C1 segment of cervical spinal cord (tissue), 14 donors: ENCODE results near the gene ITPR1.

Source experiments
- DNase-seq, 14 donors: peaks; one replicate each; lab custom pipeline; 2025; lab: John Stamatoyannopoulos, UW

Gene ITPR1

DNA sequence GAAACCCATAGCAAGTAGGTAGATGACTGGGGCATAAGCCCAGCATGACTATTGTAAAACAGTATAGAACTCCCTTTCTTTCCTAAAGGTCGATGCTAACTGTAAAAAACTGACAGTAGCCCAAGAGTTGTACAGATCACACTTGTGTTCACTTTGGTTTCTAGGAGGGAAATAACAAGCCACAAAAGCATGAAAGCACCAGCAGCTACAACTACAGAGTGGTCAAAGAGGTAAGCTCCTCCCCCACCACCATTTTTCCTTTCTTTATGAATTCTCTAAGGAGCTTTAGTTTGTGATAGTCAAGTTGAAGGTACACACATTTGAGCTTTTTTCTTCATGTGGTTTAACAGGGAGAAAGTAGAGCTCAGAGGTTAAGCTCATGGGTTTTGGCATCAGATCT, 191.0 kb downstream of the ITPR1 start:
- DNase-seq = no peak

DNA sequence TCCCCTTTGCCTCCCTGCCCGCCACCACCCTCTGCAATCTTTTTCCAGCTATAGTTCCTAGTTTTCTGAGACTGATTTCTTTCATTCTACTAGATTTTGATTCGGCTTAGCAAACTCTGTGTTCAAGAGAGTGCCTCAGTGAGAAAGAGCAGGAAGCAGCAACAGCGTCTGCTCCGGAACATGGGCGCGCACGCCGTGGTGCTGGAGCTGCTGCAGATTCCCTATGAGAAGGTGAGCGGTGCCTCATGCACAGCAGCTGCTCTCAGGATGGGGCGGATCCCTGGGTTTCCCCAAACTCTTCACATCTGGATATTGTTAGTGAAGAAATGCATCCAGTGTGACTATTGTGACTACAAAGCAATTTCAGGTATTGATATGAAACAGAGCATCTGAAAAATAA, 191.8 kb downstream of the ITPR1 start:
- no peak for DNase-seq

DNA sequence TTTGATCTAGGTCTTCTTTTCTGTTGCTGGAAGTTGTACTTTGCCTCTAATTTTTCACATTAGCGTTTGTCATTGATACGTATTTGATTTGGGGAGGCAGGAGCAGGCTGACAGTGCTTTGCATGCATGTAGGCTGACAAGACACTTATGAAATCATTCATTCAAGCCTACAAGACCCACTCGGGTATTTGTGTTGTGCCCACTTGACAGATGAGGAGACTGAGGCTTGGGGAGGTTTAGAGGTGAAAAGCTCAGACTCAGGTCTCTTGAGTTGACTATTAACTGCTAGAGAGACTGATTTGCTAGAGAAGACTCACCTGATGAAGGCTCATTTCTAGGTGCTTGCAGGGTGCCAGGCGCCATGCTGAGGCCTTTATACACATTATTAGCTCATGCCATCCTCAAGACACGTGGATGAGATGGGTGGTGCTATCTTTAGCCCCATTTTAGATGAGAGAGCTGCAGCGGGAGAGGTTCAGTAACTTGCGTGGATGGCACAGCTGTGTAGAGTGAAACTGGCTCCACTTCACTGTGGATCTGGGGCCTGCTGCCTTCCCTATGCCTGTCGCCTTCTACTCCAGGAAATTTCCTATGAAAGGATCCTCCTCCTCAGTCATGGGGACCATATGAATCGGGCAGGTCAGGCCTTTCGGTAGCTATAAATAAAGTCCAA, 192.7 kb downstream of the ITPR1 start:
- no peak for DNase-seq

DNA sequence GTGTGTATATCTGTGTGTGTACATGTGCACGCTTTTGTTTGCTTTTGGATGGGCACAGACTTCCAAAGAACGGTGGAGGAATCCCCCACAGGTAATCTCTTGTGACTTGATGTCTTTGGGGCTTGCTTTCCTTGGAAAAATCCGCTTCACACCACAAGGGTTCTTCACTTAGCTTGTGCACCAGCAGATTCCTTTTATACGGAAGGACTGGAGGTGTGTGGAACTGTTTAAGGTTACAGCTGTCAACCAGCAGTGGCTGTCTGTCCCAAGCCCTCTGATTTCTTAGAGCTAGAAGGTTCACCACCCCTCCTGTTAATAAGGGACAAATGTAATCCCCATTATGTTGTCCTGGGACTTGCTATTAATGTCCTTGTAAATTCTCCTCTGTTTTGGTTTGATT, 193.5 kb downstream of the ITPR1 start:
- no peak for DNase-seq

DNA sequence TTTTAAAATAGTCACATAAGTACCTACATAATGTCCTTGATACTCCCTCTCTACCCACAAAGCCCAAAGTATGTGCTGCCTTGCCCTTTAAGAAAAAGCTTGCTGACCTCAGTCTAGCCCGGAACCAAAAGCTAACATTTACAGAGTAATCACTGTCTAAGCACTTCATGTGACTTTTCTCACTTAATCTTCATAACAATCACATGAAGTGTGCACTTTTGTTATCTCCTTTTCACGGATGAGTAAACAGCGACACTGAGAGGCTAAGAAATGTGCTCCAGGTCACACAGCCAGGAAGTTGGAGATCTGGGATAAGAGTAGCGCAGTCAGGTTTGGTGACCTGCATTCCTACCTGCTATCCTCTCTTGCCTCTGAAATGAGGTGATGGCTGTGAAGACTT, 194.0 kb downstream of the ITPR1 start:
- DNase-seq = no peak

DNA sequence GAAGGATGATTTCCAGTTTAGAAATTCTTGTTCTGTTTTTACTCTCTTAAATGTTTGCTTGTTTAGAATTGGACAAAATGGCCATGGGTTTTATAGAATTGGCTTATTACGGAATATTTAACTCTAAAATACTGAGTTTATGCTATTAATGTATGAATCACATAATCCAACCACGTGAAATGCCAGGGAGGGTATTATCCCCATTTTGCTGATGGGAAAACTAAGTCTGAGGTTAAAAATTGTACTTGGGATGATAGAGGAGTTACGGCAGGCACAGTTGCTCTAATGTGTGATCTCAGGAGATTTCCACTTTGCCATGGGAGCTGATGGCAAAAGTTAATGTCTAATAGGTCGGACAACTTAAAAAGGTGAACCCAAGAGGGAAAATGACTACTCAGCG, 194.4 kb downstream of the ITPR1 start:
- no peak for DNase-seq

DNA sequence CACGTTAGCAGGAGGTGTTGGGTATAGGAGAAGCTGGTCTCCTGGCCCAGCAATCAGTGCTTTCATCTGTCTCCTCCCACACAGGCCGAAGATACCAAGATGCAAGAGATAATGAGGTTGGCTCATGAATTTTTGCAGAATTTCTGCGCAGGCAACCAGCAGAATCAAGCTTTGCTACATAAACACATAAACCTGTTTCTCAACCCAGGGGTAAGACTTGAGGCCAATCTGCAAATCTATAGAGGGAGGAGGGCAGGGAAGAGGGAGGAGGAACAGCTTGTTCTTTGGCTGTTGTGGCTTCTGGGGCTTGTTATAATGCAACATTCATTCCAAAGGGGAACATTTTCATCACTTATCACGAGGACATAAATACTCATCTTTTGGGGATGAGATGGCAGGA, 195.3 kb downstream of the ITPR1 start:
- DNase-seq = no peak

DNA sequence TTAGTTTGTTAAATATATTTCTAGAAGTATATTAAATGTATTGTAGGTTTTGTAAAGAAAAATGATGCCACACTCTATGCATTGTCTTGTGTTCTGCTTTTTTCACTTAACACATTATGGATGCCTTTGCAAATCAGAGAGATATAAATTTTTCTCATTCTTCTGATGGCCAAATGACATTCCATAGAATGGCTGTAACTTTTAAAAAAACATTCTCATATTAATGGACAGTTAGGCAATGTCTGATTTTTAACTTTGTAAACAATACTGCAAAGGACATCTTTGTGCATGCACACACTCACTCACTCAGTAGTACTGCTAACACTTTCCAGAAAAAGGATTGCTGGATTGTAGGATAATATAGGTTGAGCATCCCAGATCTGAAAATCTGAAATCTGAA, 195.9 kb downstream of the ITPR1 start:
- DNase-seq = no peak

DNA sequence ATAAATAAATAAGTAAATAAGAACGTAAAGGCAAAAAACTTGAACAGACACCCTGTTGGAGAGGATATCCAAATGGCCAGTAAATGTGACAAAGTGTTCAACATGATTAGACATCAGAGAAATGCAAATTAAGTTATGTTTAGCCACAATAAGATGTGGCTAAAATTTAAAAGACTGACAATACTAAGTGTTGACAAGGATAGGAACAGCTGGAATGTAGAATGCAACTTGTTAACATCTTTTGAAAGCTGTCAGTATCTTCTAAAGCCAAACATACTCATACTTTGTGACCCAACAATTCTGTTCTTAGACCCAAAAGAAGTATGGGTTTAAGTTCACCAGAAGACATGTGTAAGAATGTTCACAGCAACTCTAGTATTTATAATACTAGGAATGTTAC, 197.1 kb downstream of the ITPR1 start:
- no peak for DNase-seq

DNA sequence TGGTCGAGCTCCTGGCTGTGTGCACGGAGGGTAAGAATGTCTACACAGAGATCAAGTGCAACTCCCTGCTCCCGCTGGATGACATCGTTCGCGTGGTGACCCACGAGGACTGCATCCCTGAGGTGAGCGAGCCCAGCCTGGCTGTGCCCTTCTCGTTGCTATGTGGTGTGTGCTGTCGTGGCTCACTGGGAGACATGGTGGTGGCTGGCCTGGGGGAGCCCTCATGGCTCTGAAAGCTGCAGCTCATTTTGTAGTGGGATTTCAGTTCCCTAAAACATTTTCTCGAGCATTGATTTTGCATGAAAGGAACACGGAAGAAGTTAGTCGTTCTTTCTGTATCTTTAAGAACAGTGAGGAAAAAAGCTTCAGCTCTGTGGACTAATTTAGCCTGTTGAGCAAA, 200.5 kb downstream of the ITPR1 start:
- no peak for DNase-seq

DNA sequence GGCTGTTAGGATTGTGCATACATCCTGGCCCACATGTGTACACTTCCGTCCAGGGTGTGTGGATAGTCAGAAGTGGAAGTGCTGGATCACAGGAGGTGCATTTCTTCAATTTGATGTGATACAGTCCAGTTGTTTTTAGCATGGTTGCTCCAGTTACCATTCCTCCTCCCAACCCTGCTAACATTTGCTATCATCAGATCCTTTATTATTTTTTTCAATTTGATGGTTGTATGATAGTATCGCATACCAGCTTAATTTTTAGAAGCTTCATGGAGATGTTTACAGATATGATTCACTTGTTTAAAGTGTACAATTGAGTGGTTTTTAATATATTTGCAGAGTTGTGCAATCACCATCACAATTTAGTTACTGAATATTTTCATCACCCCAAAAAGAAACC, 202.7 kb downstream of the ITPR1 start:
- no peak for DNase-seq

DNA sequence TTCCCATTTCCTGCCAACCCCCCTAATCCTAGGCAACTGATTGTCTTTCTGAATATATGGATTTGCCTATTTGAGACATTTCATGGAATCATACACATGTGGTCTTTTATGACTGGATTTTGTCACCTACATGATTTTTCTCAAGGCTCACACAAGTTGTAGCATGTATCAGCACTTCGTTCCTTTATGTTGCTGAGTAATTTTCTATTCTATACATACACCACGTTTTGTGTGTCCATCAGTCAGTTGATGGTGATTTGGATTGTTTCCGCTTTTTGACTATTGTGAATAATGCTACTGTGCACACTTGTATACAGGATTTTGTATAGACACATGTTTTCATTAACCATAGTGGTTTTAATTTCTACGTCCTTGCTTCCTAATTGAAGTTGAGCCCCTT, 203.1 kb downstream of the ITPR1 start:
- no peak for DNase-seq

DNA sequence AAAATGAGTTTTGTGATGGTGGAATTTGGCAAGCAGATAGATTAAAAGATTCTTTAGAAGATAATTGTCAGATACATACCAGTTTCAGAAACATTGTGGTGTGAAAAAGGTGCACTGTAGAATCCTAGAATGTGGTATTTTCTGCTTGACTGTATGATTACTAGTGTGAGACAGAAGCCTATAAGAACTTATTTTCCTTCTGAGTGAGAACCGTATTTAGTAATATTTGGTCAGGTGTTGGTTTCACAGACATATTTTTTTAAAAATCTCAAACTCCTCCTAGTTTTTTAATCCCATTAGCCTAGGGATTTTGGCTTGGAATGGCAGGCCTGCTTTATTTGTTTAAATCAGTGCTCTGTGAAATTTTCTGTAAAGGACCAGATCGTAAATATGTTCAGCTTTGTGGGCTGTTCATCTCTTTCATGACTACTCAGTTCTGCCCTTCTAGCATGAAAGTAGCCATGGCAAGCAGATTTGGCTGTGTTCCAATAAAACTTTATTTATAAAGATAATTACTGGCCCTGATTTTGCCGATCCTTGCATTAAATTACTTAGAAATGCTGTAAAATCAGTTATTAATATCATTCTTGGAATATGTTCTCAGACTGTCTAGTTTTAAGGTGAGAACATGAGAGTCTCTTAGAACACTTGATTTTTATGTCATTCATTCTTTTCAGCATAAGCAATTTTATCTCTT, 205.1 kb downstream of the ITPR1 start:
- DNase-seq = no peak

DNA sequence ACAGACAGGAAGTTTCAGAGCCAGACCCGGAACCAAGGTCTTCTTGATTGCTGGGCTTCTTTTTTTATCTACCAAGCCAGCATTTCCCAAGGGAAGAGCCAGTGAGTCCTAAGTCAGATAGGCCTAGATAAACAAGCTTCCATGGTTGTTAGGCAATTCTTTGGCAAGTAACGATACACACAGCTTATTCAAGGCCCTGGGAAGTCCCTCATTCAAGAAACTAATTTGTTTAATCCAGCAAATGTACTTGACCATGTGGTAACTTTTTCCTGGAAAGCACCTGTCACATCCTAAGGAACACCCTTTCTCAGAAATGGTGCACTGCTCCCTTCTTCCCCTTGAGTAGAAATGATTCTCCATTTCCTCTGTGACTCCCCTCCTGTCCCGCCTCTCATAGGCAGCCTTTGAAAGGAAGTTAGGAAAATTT, 209.9 kb downstream of the ITPR1 start:
- no peak for DNase-seq

DNA sequence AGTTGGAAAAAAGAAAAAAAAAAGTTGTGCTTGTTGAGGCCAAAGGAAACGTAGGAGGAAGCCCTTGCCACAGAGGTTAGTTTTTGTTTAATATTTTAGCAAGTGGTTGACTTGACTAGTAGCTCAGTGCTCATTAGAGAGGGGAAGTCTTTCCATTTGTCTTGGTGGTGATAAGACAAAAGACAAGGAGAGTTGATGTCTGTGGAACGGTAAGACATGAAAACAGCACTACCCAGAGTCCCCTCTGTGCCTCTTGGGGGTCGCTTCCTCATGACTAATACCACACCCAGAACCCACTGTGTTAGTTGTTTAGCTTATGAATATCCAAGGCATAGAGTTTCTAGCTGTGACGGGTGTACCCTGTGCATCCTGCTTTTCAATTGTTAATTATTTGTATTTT, 211.4 kb downstream of the ITPR1 start:
- no peak for DNase-seq

DNA sequence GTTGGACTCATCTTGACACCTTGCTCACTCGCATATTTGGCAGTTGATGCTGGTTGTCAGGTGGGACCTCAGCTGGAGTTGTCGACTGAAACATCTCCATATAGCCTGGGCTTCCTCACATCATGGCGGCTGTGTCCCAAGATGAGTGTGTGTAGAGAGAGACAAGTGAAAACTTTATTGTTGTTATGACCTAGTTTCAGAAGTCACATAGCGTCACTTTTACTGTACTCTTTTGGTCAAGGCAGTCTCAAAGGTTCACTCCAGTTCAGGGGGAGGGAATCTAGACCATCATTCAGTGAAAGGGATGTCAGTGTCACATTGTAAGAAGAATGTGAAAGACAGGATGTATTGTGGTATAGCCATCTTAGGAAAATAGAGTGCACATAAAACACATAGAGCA, 214.2 kb downstream of the ITPR1 start:
- no peak for DNase-seq

DNA sequence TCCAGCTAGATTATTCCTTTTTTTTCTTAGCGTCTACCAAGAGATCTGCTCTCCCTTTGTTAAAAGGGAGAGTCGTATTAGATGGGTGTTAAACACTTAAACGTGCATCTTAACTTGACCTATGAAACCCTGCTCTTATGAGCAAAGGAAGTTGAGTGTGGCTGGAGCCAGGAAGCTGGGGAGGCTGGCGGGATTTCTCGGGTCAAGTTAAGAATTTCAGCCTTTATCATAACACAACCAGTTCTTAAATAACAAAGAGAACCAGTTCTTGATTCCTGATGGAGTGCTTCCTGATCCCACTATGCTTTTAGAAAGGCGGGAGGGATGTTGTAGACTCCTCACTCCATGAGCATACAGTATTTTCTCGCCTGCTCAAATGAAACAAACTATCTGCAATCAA, 215.1 kb downstream of the ITPR1 start:
- DNase-seq = no peak

DNA sequence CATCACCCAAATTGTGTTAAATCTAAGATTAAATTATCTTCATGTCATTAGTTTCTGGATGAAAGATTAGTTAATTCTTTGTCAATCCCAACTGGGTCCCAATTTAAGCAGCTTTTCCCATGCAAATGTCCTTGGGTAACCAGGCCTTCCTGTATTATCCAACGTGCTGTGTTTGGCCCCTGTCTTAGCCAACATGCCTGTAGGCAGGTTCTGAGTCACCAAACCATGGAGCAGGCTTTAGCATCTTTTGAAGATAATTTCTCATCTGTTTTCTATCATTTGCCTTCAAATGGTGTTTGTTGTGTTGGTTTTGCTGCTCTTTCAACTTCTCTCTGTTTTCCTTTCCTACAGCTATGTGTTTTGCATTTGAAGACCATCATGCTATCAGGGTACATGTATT, 216.2 kb downstream of the ITPR1 start:
- no peak for DNase-seq

DNA sequence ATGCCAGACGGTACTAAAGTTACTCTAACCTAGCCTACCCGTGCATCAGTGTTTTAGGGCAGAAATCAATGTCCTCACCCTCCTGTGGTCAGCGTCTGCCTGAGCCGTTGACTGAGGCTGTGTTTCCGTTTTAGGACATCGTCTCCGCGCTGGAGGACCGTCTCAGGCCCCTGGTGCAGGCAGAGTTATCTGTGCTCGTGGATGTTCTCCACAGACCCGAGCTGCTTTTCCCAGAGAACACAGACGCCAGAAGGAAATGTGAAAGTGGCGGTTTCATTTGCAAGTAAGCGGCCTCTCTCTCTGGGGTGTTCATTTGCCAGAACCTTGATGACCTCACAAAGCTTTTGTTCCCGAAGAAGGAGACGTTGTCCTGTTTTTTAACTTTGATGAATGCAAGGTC, 217.0 kb downstream of the ITPR1 start:
- DNase-seq = no peak

DNA sequence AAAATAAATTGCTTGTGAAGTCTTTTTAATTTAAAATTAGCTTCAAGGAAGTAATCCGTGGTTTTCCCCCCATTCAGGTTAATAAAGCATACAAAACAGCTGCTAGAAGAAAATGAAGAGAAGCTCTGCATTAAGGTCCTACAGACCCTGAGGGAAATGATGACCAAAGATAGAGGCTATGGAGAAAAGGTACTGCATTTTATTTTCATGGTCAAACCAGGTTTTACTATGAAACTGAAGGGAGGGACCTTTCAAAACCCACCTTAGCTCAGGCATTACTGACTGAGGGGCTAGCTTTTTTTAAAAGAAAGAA, 218.5 kb downstream of the ITPR1 start:
- DNase-seq = no peak

DNA sequence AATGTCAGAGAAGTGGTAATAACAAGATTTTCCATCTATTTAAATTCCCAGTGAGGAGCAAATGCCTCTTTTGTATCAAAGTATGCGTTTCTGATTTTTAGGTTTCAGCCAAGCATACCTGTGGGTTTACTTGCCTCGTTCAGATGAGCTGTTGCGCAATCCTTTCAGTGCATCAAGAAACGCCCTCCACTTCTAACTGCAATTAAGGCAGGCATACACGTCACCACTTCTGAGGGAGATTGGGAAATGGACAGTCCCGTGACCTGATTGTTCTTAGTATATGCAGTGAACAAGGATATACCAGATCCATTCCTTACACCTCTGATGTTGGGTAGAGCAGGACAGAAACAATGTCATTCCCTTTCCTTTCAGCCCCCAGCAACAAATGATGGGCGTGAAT, 219.0 kb downstream of the ITPR1 start:
- no peak for DNase-seq

DNA sequence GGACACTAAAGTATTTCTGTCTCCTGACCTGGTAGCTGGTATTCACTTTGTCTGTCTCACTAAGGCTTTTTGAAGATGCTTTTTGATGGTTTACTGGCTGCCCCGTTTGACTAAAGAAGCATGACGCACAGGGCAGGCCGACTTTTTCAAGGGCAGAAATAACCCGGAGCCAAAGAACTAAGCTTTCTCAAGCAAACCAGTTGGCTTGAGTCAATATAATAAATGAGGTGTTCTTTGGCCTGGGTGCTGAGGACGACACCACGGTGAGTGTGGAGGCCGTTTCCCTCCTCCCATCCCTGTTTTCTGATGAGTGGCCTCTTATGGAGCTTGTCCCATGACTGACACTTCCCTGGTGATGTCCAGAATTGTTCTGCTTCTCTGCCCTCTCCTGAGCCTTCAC, 220.9 kb downstream of the ITPR1 start:
- peak in 1 of 14 donors; percentile 25 for DNase-seq

DNA sequence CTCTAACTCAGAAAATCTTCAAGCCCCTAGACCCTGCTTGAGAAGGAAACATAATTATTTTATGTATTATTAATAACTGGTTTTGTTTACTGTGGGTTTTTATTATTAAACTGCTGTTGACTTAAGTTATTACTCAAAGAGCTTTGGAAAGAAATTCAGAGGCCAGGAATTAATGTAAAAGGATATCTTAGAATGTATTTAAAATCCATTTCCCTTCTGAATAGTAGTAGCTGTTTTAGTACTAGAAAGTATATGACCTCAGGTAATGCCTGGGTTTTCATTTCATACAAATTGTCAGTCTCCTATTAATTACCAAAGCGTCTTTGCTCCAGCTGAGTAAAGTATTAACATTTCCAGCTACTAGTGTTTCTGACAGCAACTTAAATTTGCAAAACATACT, 223.1 kb downstream of the ITPR1 start:
- no peak for DNase-seq
